ENCODE data around the gene DAGLA. TPM values are rescaled to one million over a fixed set of nuclear protein-coding genes. Genes with fewer than 3 reads are reported as not detected.

The DAGLA gene
- total and polyA plus RNA-seq, 2 experiments from 2014 or later, result 2.1 to 6.3 TPM

DNA sequence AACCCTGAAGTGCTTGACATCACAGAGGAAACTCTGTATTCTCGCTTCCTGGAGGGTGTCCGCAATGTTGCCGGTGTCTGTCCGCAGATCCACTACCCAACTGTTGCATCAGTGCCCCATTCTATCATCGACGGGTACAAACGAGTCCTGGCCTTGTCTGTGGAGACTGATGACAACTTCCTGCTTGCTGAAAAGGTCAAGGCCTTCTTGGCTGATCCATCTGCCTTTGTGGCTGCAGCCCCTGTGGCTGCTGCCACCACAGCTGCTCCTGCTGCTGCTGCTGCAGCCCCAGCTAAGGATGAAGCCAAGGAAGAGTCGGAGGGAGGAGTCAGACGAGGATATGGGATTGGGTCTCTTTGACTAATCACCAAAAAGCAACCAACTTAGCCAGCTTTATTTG lies 42.9 kb upstream of the DAGLA start:
- H3K4me1 ChIP-seq (ENCODE audit: low read depth), result no peaks in the 10 kb centered on the region
- TF ChIP-seq, protein P1, sequence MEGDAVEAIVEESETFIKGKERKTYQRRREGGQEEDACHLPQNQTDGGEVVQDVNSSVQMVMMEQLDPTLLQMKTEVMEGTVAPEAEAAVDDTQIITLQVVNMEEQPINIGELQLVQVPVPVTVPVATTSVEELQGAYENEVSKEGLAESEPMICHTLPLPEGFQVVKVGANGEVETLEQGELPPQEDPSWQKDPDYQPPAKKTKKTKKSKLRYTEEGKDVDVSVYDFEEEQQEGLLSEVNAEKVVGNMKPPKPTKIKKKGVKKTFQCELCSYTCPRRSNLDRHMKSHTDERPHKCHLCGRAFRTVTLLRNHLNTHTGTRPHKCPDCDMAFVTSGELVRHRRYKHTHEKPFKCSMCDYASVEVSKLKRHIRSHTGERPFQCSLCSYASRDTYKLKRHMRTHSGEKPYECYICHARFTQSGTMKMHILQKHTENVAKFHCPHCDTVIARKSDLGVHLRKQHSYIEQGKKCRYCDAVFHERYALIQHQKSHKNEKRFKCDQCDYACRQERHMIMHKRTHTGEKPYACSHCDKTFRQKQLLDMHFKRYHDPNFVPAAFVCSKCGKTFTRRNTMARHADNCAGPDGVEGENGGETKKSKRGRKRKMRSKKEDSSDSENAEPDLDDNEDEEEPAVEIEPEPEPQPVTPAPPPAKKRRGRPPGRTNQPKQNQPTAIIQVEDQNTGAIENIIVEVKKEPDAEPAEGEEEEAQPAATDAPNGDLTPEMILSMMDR (IDR thresholded peaks at IDR 0.05; ENCODE audit: low read depth, low read length), result no peak
- H3K36me3 ChIP-seq, result no peaks in the 10 kb centered on the region
- no peak overlapping the region for H3K4me3 ChIP-seq
- no peaks in the 10 kb centered on the region for H3K27me3 ChIP-seq
- no peak overlapping the region for H3K27ac ChIP-seq
- DNase-seq (ENCODE audit: low read depth in 1 of 2, low spot score in 1 of 2), result no peak
- H3K9me3 ChIP-seq (ENCODE audit: low read depth), result no peaks in the 10 kb centered on the region

- peak in 1 of 2 donors; percentile 45 for DNase-seq (ENCODE audit: low read depth in 1 of 2, low spot score in 1 of 2)
- no peak overlapping the region for H3K4me3 ChIP-seq
- H3K36me3 ChIP-seq, result no peaks in the 10 kb centered on the region
- no peaks in the 10 kb centered on the region for H3K4me1 ChIP-seq (ENCODE audit: low read depth)
- H3K9me3 ChIP-seq (ENCODE audit: low read depth), result no peaks in the 10 kb centered on the region
- no peak overlapping the region for H3K27ac ChIP-seq
- H3K27me3 ChIP-seq, result no peaks in the 10 kb centered on the region
- TF ChIP-seq, protein P1 (IDR thresholded peaks at IDR 0.05; ENCODE audit: low read depth, low read length), result no peak
These were observed 40.3 kb upstream of the DAGLA start for GRCh38 chr11:61639816-61640443.

- Histone ChIP-seq H3K4me1 (ENCODE audit: low read depth) (no peaks in the 10 kb centered on the region), H3K27me3 (no peaks in the 10 kb centered on the region), H3K36me3 (no peaks in the 10 kb centered on the region), H3K4me3 (no peak overlapping the region), H3K9me3 (ENCODE audit: low read depth) (no peaks in the 10 kb centered on the region), H3K27ac (no peak overlapping the region)
- TF ChIP-seq, protein P1 (IDR thresholded peaks at IDR 0.05; ENCODE audit: low read depth, low read length), result no peak
- DNase-seq (ENCODE audit: low read depth in 1 of 2, low spot score in 1 of 2), result no peak
These were observed 38.0 kb upstream of the DAGLA start for GRCh38 chr11:61642162-61642561.

DNA sequence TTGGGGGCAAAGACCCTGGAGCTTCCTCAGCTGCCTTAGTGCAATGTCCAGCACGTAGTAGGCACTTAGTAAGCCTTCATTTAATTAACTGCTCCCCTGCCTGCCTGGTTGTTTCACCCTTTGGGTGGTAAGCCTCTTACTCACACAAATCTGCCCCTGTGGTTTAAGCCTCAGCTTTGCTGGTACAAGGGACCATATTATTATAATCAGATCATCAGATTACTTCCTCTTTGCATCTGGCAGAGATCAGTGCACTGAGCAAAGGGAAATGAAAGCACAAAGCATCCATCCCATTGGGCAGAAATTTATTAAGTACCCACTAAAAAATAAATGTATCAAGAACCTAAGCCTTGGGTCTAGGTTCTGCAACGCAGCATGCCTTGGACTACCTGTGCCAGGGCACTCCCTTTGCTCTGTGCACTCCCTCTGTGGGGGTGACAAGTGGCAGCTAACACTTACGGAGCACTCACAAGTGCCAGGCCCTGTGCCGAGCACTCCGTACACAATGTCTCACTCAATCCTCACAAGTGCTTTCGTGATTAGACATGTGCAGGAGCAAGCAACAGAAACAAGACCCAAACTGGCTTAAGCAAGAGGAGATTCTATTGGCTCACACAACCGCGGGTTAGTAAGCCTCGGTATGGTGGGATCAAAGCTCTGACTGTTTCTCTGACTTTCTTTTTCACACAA lies 34.9 kb upstream of the DAGLA start:
- TF ChIP-seq, protein P1 (IDR thresholded peaks at IDR 0.05; ENCODE audit: low read depth, low read length), result no peak
- peak in 1 of 2 donors; percentile 57 for DNase-seq (ENCODE audit: low read depth in 1 of 2, low spot score in 1 of 2)

GRCh38 chr11:61647529-61647928 lies 32.7 kb upstream of the DAGLA start:
- TF ChIP-seq, protein P1 (IDR thresholded peaks at IDR 0.05; ENCODE audit: low read depth, low read length), result no peak
- no peak overlapping the region for H3K4me3 ChIP-seq
- no peak for DNase-seq (ENCODE audit: low read depth in 1 of 2, low spot score in 1 of 2)

More for the DNA sequence above, 34.9 kb upstream of the DAGLA start:
- H3K36me3 ChIP-seq, result no peaks in the 10 kb centered on the region
- no peak overlapping the region for H3K27ac ChIP-seq
- no peak overlapping the region for H3K4me3 ChIP-seq
- no peaks in the 10 kb centered on the region for H3K27me3 ChIP-seq
- H3K9me3 ChIP-seq (ENCODE audit: low read depth), result no peaks in the 10 kb centered on the region
- no peaks in the 10 kb centered on the region for H3K4me1 ChIP-seq (ENCODE audit: low read depth)

More at GRCh38 chr11:61647529-61647928, 32.7 kb upstream of the DAGLA start:
- H3K27me3 ChIP-seq, result no peaks in the 10 kb centered on the region
- no peak overlapping the region for H3K27ac ChIP-seq
- no peaks in the 10 kb centered on the region for H3K4me1 ChIP-seq (ENCODE audit: low read depth)
- H3K36me3 ChIP-seq, result no peaks in the 10 kb centered on the region
- H3K9me3 ChIP-seq (ENCODE audit: low read depth), result no peaks in the 10 kb centered on the region
